ENCODE results near the gene TBC1D5. TPM values are rescaled to one million over a fixed set of nuclear protein-coding genes. Genes with fewer than 3 reads are reported as not detected.
A peak's percentile ranks its signal among the peaks of the same experiment; 100 is the strongest.
"Not testable (repeated sequence)": the region's sequence is repeated elsewhere in the genome, so short reads cannot be mapped to it uniquely, and the experiment has no call there.

TBC1D5 gene
- total RNA-seq, 1 experiment from 2014 or later: 33.9 TPM

DNA sequence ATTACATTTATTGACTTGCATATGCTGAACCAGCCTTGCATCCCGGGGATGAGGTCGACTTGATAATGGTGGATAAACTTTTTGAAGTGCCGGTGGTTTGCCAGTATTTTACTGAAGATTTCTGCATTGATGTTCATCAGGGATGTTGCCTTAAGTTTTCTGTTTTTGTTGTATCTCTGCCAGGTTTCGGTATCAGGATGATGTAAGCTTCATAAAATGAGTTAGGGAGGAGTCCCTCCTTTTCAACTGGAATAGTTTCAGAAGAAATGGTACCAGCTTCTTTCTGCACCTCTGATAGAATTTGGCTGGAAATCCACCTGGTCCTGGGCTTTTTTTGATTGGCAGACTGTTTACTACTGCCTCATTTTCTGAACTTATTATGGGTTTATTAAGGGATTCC lies 250.8 kb downstream of the TBC1D5 start:
- Histone ChIP-seq H3K9me2 (ENCODE audit: insufficient read depth) (no peaks in the 10 kb centered on the region), H2AFZ (ENCODE audit: low read depth, low read length, poor library complexity, severe bottlenecking) (no peak overlapping the region), H4K20me1 (ENCODE audit: insufficient read depth) (no peaks in the 10 kb centered on the region), H3K27me3 (ENCODE audit: insufficient read depth, low read length) (no peaks in the 10 kb centered on the region), H3K9me3 (ENCODE audit: control insufficient read depth in 1 of 2, insufficient read depth in 1 of 2, low read depth in 1 of 2, low read length in 2 of 2) (peaks cover 0 to 17% of the 10 kb centered on the region in 2 experiments; a peak in 1 of 4 replicates), H3K4me3 (replicated peaks in 1 of 2; ENCODE audit: low read depth in 1 of 2, low read length in 2 of 2) (no peak overlapping the region), H3K4me1 (ENCODE audit: control insufficient read depth in 1 of 2, insufficient read depth in 2 of 2, low read length in 2 of 2) (peaks cover 0 to 17% of the 10 kb centered on the region in 2 experiments; a peak in 2 of 4 replicates), H3K79me2 (ENCODE audit: insufficient read depth, low read length) (no peaks in the 10 kb centered on the region), H3K9ac (ENCODE audit: low read length) (no peak overlapping the region), H3K36me3 (ENCODE audit: control insufficient read depth in 1 of 2, insufficient read depth in 2 of 2, low read length in 2 of 2) (no peaks in the 10 kb centered on the region), H3K27ac (ENCODE audit: low read depth, low read length) (no peak overlapping the region), H3K4me2 (ENCODE audit: low read length) (peak overlapping the region; percentile 35; the same call in 1 of the 2 replicates)
- ChIA-PET RAD21 (ENCODE audit: low non-redundant PET in 1 of 2, low total read pairs in 2 of 2, uncharacterized antibody in 2 of 2, unreplicated experiment in 2 of 2) (no interaction called here), POLR2A (no interaction called here), CTCF (no interaction called here)
- no TSS peak for BruUV-seq (replicated peaks)
- TF ChIP-seq SP1 (IDR thresholded peaks at IDR 0.05; ENCODE audit: low read depth): no peak
- TF ChIP-seq, protein P1, sequence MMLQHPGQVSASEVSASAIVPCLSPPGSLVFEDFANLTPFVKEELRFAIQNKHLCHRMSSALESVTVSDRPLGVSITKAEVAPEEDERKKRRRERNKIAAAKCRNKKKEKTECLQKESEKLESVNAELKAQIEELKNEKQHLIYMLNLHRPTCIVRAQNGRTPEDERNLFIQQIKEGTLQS (IDR thresholded peaks at IDR 0.05): no peak
- TF ChIP-seq EGR1 (IDR thresholded peaks at IDR 0.05; ENCODE audit: low read depth): no peak
- no peak for TF ChIP-seq SIN3A (IDR thresholded peaks at IDR 0.05; ENCODE audit: low read depth)
- TF ChIP-seq EZH2phosphoT487 (IDR thresholded peaks at IDR 0.05; ENCODE audit: borderline replicate concordance): no peak
- TF ChIP-seq, protein P2, sequence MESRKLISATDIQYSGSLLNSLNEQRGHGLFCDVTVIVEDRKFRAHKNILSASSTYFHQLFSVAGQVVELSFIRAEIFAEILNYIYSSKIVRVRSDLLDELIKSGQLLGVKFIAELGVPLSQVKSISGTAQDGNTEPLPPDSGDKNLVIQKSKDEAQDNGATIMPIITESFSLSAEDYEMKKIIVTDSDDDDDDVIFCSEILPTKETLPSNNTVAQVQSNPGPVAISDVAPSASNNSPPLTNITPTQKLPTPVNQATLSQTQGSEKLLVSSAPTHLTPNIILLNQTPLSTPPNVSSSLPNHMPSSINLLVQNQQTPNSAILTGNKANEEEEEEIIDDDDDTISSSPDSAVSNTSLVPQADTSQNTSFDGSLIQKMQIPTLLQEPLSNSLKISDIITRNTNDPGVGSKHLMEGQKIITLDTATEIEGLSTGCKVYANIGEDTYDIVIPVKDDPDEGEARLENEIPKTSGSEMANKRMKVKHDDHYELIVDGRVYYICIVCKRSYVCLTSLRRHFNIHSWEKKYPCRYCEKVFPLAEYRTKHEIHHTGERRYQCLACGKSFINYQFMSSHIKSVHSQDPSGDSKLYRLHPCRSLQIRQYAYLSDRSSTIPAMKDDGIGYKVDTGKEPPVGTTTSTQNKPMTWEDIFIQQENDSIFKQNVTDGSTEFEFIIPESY (IDR thresholded peaks at IDR 0.05; ENCODE audit: extremely low read depth, insufficient replicate concordance, low read length): no peak
- DNase-seq (ENCODE audit: low read depth, low spot score) (peak; percentile 13), ATAC-seq (no peak)
- intact Hi-C loops (cut with micrococcal nuclease): no loop called here

DNA sequence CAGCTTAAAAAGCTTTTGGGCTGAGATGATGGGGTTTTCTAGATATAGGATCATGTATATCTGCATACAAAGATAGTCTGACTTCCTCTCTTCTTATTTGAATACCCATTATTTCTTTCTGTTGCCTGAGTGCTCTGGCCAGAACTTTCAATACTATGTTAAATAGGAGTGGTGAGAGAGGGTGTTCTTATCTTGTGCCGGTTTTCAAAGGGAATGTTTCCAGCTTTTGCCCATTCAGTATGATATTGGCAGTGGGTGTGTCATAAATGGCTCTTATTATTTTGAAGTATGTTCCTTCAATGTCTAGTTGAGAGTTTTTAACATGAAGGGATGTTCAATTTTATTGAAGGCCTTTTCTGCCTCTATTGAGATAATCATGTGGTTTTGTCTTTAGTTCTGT lies 251.2 kb downstream of the TBC1D5 start:
- H3K9ac ChIP-seq (ENCODE audit: low read length); H3K9me2 ChIP-seq (ENCODE audit: insufficient read depth); ATAC-seq; DNase-seq (ENCODE audit: low read depth, low spot score); H3K27ac ChIP-seq (ENCODE audit: low read depth, low read length); H3K27me3 ChIP-seq (ENCODE audit: insufficient read depth, low read length); H3K36me3 ChIP-seq (ENCODE audit: control insufficient read depth in 1 of 2, insufficient read depth in 2 of 2, low read length in 2 of 2); RAD21 ChIA-PET (ENCODE audit: low non-redundant PET in 1 of 2, low total read pairs in 2 of 2, uncharacterized antibody in 2 of 2, unreplicated experiment in 2 of 2); intact Hi-C loops (cut with micrococcal nuclease); H2AFZ ChIP-seq (ENCODE audit: low read depth, low read length, poor library complexity, severe bottlenecking); POLR2A ChIA-PET; H3K79me2 ChIP-seq (ENCODE audit: insufficient read depth, low read length); BruUV-seq (replicated peaks); H4K20me1 ChIP-seq (ENCODE audit: insufficient read depth); H3K4me3 ChIP-seq (replicated peaks in 1 of 2; ENCODE audit: low read depth in 1 of 2, low read length in 2 of 2); CTCF ChIA-PET: not testable (repeated sequence)
- H3K9me3 ChIP-seq (ENCODE audit: control insufficient read depth in 1 of 2, insufficient read depth in 1 of 2, low read depth in 1 of 2, low read length in 2 of 2): peaks cover 0 to 17% of the 10 kb centered on the region in 2 experiments; a peak in 1 of 4 replicates
- peaks cover 0 to 17% of the 10 kb centered on the region in 2 experiments; a peak in 2 of 4 replicates for H3K4me1 ChIP-seq (ENCODE audit: control insufficient read depth in 1 of 2, insufficient read depth in 2 of 2, low read length in 2 of 2)
- H3K4me2 ChIP-seq (ENCODE audit: low read length): peak overlapping the region; percentile 35; the same call in 1 of the 2 replicates

All from HCT116 (cell line).